HUES48 (cell line): ENCODE results near the gene RNU5B-1.

Source experiments
- H3K27ac ChIP-seq: one replicate; pipeline ENCODE4 v1.7.0; 2013; ENCODE audit warnings: low read depth, low read length, inconsistent platforms
- H3K27me3 ChIP-seq: 2 replicates; pipeline ENCODE4 v1.6.1; 2013; ENCODE audit warnings: mild to moderate bottlenecking, low read length; ENCODE audit not compliant: control insufficient read depth, insufficient read depth
- H3K36me3 ChIP-seq: 2 replicates; pipeline ENCODE4 v1.6.1; 2013; ENCODE audit warnings: low read length; ENCODE audit not compliant: control insufficient read depth, insufficient read depth
- H3K4me1 ChIP-seq: 2 replicates; pipeline ENCODE4 v1.6.1; 2013; ENCODE audit warnings: mild to moderate bottlenecking, low read length; ENCODE audit not compliant: control insufficient read depth, insufficient read depth
- H3K4me3 ChIP-seq: 2 replicates; pipeline ENCODE4 v1.5.1; 2013; ENCODE audit warnings: mild to moderate bottlenecking, low read depth, low read length
- H3K9ac ChIP-seq: 2 replicates; pipeline ENCODE4 v1.6.1; 2013; ENCODE audit warnings: mild to moderate bottlenecking, low read depth, low read length, moderate library complexity
- H3K9me3 ChIP-seq: 2 replicates; pipeline ENCODE4 v1.6.1; 2013; ENCODE audit warnings: low read length; ENCODE audit not compliant: control insufficient read depth, insufficient read depth

Gene RNU5B-1

DNA sequence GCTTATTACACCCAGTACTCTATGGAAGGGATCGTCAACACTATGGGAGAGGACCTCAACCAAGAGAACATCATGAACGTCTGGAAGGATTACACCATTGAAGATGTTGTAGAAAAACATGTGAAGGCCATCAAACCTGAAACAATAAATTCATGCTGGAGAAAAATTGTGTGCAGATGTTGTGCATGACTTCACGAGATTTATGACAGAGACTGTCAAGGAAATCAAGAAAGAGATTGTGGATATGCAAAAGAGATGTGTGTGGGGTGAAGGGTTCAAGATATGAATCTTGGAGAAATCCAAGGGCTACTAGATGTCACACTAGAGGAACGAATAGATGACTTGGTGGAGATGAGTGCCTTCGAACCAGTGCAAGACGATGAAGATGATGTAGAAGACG is 14.2 kb upstream of the RNU5B-1 start:
- H3K27ac ChIP-seq: no peak overlapping the region
- peaks cover 12% of the 10 kb centered on the region for H3K4me1 ChIP-seq
- no peaks in the 10 kb centered on the region for H3K9me3 ChIP-seq
- H3K27me3 ChIP-seq: peaks cover 14% of the 10 kb centered on the region
- H3K36me3 ChIP-seq: no peaks in the 10 kb centered on the region
- no peak overlapping the region for H3K4me3 ChIP-seq
- no peak overlapping the region for H3K9ac ChIP-seq

GRCh38 chr15:65292938-65293518 is 11.4 kb upstream of the RNU5B-1 start:
- H3K36me3 ChIP-seq: no peaks in the 10 kb centered on the region
- H3K4me1 ChIP-seq: peaks cover 5% of the 10 kb centered on the region; the same call in 1 of the 2 replicates
- peaks cover under 1% of the 10 kb centered on the region for H3K27me3 ChIP-seq
- H3K9ac ChIP-seq: no peak overlapping the region
- no peak overlapping the region for H3K27ac ChIP-seq
- no peak overlapping the region for H3K4me3 ChIP-seq
- no peaks in the 10 kb centered on the region for H3K9me3 ChIP-seq

- Histone ChIP-seq H3K4me3 (no peak overlapping the region), H3K9ac (no peak overlapping the region), H3K4me1 (peaks cover 6% of the 10 kb centered on the region), H3K27me3 (no peaks in the 10 kb centered on the region), H3K36me3 (no peaks in the 10 kb centered on the region), H3K27ac (no peak overlapping the region), H3K9me3 (no peaks in the 10 kb centered on the region)
These were observed 5.7 kb upstream of the RNU5B-1 start for GRCh38 chr15:65298731-65299130.

DNA sequence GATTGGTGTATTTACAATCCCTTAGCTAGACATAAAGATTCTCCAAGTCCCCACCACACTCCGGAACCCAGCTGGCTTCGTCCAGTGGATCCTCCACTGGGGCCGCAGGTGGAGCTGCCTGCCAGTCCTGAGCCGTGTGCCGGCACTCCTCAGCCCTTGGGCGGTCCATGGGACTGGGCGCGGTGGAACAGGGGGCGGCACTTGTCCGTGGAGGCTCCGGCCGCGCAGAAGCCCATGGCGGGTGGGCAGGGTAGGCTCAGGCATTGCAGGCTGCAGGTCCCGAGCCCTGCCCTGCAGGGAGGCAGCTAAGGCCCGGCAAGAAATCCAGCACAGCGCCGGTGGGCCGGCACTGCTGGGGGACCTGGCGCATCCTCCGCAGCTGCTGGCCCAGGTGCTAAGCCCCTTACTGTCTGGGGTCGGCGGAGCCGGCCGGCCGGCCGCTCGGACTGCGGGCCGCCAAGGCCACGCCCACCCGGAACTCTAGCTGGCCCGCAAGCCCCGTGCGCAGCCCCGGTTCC is 3.5 kb upstream of the RNU5B-1 start:
- Histone ChIP-seq H3K4me1 (peaks cover 8% of the 10 kb centered on the region), H3K9me3 (no peaks in the 10 kb centered on the region), H3K36me3 (no peaks in the 10 kb centered on the region), H3K27ac (no peak overlapping the region), H3K4me3 (no peak overlapping the region), H3K9ac (no peak overlapping the region), H3K27me3 (no peaks in the 10 kb centered on the region)

GRCh38 chr15:65302061-65302460 is 2.4 kb upstream of the RNU5B-1 start:
- H3K27me3 ChIP-seq: no peaks in the 10 kb centered on the region
- no peaks in the 10 kb centered on the region for H3K9me3 ChIP-seq
- H3K36me3 ChIP-seq: no peaks in the 10 kb centered on the region
- H3K27ac ChIP-seq: no peak overlapping the region
- H3K4me3 ChIP-seq: no peak overlapping the region
- H3K9ac ChIP-seq: no peak overlapping the region
- H3K4me1 ChIP-seq: peaks cover 8% of the 10 kb centered on the region

DNA sequence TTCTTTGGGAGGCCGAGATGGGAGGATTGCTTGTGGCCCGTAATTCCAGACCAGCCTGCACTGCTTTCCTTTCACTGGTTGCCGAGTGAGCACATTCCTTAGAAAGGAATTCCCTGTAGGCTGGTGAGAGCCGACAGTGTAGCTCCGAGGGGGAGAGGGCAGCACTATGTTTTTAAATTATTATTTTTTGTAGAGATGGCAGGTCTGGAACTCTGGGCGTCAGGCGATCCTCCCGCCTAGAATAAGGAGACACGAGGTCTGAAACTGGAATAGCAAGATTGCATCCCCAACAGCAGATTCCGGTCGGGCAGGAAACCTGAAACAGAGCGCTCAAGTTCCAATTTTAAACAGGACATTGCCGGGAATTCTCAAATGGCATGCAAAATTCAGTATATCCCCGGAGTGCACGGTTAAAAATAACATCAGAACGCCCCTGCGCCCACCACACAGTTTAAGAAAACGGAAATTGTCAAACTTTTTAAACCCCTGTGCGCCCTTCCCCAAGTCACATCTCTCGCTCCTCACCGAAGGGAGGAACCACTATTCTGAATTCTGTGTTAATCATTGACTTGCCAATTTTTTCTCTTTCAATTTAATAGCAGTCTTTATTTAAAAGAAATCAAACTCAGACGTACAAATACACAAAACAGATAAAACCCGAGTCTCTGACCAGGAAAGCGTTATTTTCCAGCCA is 643 bp upstream of the RNU5B-1 start:
- H3K4me3 ChIP-seq: peak overlapping the region; percentile 57
- peak overlapping the region; percentile 97 for H3K27ac ChIP-seq
- no peaks in the 10 kb centered on the region for H3K36me3 ChIP-seq
- H3K9ac ChIP-seq: peak overlapping the region; percentile 97
- peaks cover 5% of the 10 kb centered on the region for H3K4me1 ChIP-seq
- H3K27me3 ChIP-seq: no peaks in the 10 kb centered on the region
- no peaks in the 10 kb centered on the region for H3K9me3 ChIP-seq

DNA sequence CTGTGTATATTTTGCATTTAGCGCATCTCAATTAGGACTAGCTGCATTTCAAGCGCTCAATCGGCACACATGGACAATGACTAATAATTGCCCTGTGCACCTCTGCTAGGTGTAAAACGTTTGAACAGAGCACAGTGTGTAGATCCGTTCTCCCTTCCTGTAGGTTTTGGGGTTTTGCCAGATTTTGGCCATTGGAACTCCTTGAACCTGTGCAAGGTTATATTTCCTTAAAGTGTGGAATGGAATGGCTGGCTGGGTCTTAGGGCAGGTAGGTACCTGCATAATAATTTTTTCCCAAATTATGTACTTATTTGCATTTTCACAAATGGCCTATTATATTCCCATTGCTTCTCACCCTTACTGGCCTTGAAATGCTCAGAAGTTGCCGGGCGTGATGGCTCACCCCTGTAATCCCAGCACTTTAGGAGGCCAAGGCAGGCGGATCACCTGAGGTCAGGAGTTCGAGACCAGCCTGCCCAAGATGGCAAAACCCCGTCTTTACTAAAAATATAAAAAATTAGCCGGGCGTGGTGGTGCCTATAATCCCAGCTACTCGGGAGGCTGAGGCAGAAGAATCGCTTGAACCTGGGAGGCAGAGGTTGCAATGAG is 777 bp downstream of the RNU5B-1 start:
- no peaks in the 10 kb centered on the region for H3K36me3 ChIP-seq
- peaks cover 5% of the 10 kb centered on the region for H3K4me1 ChIP-seq
- H3K9me3 ChIP-seq: no peaks in the 10 kb centered on the region
- peak overlapping the region; percentile 4; the same call in 1 of the 2 replicates for H3K4me3 ChIP-seq
- peak overlapping the region; percentile 97 for H3K27ac ChIP-seq
- no peaks in the 10 kb centered on the region for H3K27me3 ChIP-seq
- no peak overlapping the region for H3K9ac ChIP-seq

DNA sequence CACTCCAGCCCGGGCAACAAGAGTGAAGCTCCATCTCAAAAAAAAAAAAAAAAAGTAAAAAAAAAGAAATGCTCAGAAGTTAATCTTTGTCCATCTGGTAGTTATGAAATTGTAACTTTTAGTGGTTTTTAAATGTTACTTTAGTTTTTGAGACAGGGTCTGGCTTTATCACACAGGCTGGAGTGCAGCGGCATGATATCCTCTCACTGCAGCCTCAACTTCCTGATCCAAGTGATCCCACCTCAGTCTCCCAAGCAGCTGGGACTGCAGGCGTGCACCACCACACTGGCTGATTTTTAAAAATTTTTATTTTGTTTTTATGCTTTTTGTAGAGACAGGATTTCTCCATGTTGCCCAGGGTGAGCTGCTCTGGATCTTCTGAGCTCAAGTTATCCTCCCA is 1.3 kb downstream of the RNU5B-1 start:
- no peak overlapping the region for H3K4me3 ChIP-seq
- H3K36me3 ChIP-seq: no peaks in the 10 kb centered on the region
- no peaks in the 10 kb centered on the region for H3K9me3 ChIP-seq
- no peaks in the 10 kb centered on the region for H3K27me3 ChIP-seq
- peaks cover 5% of the 10 kb centered on the region for H3K4me1 ChIP-seq
- H3K27ac ChIP-seq: no peak overlapping the region
- no peak overlapping the region for H3K9ac ChIP-seq

DNA sequence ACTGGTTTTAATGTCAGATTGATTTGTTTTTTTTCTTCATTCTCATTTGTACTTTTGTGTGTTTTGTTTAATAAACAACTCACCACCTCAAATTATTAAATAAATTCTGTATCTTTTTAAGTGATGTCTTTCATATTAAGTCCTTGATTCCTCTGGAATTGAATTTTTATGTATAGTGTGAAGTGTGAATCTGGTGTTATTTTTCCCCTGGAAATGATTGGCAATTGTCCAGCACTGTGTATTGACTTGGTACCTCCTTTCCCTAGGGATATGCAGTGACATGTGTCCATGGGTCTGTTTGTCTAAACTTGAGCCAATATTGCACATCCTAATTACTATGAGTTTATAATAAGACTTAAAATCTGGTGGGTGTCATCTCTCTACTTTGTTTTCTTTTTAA is 2.1 kb downstream of the RNU5B-1 start:
- H3K27me3 ChIP-seq: no peaks in the 10 kb centered on the region
- H3K4me1 ChIP-seq: peaks cover 5% of the 10 kb centered on the region
- H3K36me3 ChIP-seq: no peaks in the 10 kb centered on the region
- no peak overlapping the region for H3K4me3 ChIP-seq
- no peaks in the 10 kb centered on the region for H3K9me3 ChIP-seq
- no peak overlapping the region for H3K27ac ChIP-seq
- no peak overlapping the region for H3K9ac ChIP-seq

- peaks cover 5% of the 10 kb centered on the region for H3K4me1 ChIP-seq
- no peak overlapping the region for H3K27ac ChIP-seq
- H3K9ac ChIP-seq: no peak overlapping the region
- no peaks in the 10 kb centered on the region for H3K9me3 ChIP-seq
- no peaks in the 10 kb centered on the region for H3K36me3 ChIP-seq
- H3K4me3 ChIP-seq: no peak overlapping the region
- no peaks in the 10 kb centered on the region for H3K27me3 ChIP-seq
These were observed 3.5 kb downstream of the RNU5B-1 start for GRCh38 chr15:65307978-65308377.

GRCh38 chr15:65309882-65310418 is 5.5 kb downstream of the RNU5B-1 start:
- Histone ChIP-seq H3K4me3 (no peak overlapping the region), H3K36me3 (no peaks in the 10 kb centered on the region), H3K9ac (no peak overlapping the region), H3K4me1 (no peaks in the 10 kb centered on the region), H3K9me3 (no peaks in the 10 kb centered on the region), H3K27ac (no peak overlapping the region), H3K27me3 (no peaks in the 10 kb centered on the region)
